ENCODE results near the gene C1orf167.

The C1orf167 gene

GRCh38 chr1:11730429-11730891, 31.5 kb upstream of the C1orf167 start:
- TF ChIP-seq, protein P1, sequence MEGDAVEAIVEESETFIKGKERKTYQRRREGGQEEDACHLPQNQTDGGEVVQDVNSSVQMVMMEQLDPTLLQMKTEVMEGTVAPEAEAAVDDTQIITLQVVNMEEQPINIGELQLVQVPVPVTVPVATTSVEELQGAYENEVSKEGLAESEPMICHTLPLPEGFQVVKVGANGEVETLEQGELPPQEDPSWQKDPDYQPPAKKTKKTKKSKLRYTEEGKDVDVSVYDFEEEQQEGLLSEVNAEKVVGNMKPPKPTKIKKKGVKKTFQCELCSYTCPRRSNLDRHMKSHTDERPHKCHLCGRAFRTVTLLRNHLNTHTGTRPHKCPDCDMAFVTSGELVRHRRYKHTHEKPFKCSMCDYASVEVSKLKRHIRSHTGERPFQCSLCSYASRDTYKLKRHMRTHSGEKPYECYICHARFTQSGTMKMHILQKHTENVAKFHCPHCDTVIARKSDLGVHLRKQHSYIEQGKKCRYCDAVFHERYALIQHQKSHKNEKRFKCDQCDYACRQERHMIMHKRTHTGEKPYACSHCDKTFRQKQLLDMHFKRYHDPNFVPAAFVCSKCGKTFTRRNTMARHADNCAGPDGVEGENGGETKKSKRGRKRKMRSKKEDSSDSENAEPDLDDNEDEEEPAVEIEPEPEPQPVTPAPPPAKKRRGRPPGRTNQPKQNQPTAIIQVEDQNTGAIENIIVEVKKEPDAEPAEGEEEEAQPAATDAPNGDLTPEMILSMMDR (IDR thresholded peaks at IDR 0.05): no peak

GRCh38 chr1:11731691-11732283, 30.2 kb upstream of the C1orf167 start:
- TF ChIP-seq, protein P1 (IDR thresholded peaks at IDR 0.05): no peak

- TF ChIP-seq, protein P1 (IDR thresholded peaks at IDR 0.05): no peak
These were observed 28.7 kb upstream of the C1orf167 start for GRCh38 chr1:11733306-11733705.

- TF ChIP-seq, protein P1 (IDR thresholded peaks at IDR 0.05): no peak
These were observed 26.5 kb upstream of the C1orf167 start for GRCh38 chr1:11735531-11735853.

DNA sequence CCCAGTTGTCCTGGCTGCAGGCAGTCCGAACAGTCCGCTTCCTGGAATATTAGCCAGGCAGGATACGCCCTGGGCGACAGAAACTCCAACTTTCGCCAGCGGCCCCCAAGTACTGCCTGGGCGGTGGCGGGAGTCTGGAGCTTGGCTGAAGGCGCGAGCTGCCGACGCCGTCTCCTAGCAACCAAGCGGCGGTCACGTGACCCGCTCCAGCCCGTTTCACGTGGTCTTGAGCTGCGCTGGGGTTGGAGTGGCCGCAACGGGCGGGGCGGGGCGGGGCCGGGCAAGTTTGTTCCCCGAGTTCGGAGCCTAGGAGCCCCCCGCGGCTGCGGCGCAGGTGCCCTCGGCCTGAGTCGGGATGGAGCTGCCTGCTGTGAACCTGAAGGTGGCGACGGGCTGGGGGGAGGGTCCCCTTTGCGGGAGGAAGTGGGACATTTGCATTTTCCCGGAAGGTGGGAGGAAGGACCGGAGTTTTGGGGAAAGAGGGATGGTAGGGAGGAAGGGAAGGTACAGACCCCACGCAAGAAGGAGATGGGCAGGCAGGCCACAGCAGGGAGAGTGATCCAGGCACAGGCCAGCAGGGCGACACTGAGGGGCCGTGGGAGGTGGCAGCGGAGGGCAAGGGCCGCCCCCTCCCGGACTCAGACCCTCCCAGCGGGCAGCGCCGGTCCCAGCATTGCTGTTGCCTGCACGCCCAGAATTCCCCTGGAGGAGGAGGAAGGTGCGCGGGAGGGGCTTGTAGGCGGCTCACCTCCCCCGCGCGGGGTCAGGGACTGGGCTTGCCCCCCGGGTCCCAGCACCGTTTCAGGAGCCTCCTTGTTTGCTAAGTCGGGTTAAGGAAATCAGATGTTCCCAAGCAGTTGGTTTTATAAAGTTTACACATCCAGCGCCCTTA, 25.9 kb upstream of the C1orf167 start, which contains the start of gene AGTRAP:
AGTRAP (plus strand) TSS at position 283 of the 892 bp plus-strand sequence; CDS start at position 356, 73 bp downstream.
- TF ChIP-seq, protein P1 (IDR thresholded peaks at IDR 0.05): no peak

GRCh38 chr1:11736746-11737639, 25.0 kb upstream of the C1orf167 start:
- TF ChIP-seq, protein P1 (IDR thresholded peaks at IDR 0.05): no peak

DNA sequence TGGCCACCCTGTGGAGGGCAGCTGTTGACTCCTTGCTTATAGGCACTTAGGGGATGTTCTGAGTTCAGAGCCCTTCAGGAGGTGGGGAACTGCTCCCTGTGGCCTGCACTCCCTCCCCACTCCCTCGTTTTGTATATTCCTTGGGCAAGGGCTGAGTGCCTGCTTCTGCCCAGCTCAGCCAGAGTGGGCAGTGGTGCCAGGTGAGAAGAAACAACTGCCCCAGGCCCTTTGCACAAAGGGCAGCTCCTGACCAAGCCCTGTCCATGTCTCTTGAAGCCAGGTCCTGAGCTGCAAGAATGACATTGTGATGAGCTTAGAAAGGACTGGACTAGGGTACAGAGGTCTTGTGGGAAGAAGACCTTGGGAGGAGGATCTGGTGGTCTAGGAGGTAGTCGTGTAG, 23.9 kb upstream of the C1orf167 start:
- TF ChIP-seq, protein P1 (IDR thresholded peaks at IDR 0.05): no peak
